Inferior parietal cortex (tissue), 1 donor: Measurements from ENCODE around the gene SSBP3.
A peak's percentile ranks its signal among the peaks of the same experiment; 100 is the strongest.
"Not testable (repeated sequence)": the region's sequence is repeated elsewhere in the genome, so short reads cannot be mapped to it uniquely, and the experiment has no call there.

Experiments used
- DNase-seq: peaks from one replicate; pipeline ENCODE4 v3.0.0-alpha.2; 2016; ENCODE audit errors: extremely low spot score

The SSBP3 gene

DNA sequence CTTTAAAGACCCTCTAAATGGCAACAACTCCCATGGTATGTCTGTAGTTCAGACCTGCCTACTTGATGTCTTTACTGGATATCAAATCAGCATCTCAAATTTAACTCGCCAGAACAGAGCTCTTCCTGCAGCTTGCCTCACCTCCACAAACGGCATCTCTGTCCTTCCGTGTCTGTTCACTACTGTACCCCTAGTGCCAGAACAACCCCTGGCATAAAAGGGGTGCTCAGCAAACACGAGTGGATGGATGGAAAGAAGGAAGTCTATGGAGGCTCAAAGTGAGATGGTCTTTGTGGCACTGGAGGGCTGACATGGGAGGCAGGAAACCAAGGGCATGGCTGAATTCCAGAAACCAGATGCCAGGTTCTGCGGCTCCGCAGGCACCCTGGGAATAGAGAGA is 183.5 kb downstream of the SSBP3 start:
- DNase-seq: no peak

GRCh38 chr1:54221867-54222484 is 184.2 kb downstream of the SSBP3 start:
- DNase-seq: no peak

DNA sequence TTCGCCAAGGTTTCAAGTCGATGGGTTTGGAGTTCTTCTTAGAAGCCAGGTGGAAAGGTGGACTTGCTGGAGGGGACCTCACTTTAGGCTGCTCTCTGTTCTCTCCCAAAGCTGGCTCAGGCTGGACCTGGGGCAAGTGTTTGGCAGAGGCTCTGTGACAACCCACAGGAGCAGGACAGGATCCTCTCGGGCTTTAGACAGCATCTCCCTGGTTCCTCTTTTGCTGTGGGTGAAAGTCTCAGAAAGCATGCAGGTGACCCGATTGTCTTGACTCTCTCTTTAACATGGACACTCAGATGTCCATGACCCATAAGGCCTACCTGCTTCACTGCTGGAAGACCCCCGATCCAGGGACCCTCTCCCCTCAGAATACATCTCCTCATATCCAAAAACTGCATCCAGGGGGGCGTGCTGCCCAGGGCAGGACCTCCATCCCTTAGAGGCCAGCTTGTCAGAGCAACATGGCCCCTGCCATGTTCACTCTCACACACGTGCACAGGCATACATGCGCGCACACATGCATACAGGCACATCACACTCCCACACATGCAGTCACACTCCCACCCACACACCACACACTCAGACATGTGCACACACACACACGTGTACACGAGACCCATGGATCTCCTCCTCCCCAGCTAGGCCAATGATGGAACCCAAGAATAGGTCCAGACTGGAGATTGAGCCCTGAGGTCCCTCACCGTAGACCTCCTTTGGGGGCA is 184.9 kb downstream of the SSBP3 start:
- DNase-seq: no peak

DNA sequence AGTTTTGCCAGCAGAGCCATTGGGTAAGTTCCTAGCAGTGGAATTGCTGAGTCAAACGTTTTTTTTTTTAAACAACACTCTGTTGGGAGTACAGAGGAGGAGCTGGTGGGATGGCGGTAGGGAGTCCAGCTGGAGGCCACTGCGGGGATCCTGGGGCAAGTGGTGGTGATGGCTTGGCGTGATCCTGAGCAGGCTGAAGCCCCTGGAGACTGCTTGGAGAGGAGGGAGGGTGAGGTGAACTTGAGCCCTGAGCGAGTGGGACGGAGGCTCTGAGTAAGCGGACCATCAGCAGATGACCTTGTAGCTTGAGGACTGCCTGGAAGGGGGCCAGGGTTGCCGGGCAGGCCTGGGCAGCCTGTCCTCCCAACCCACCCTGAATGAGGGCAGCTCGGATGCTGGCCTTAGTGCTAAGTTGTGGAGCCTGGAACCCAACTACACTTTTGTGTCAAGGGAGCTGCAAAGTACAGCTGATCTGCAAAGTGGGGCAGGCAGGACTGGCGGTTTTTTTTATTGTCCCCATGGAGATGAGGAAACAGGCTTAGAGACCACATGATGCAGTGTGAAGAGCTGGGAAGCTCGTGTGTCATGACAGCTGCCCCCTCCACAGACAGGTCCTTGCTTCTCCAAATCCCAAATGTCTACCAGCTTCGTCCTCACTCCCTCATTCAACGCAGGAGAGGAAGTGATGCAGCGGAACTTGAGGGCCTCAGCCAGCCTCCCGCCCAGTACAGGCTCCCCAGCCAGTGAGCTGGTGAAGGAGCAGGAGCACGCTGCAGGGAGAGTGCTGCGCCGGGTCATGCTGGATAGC is 186.0 kb downstream of the SSBP3 start:
- DNase-seq: peak; percentile 47

GRCh38 chr1:54219688-54220003 is 186.5 kb downstream of the SSBP3 start:
- no peak for DNase-seq

GRCh38 chr1:54218883-54219687 is 187.1 kb downstream of the SSBP3 start:
- DNase-seq: no peak

DNA sequence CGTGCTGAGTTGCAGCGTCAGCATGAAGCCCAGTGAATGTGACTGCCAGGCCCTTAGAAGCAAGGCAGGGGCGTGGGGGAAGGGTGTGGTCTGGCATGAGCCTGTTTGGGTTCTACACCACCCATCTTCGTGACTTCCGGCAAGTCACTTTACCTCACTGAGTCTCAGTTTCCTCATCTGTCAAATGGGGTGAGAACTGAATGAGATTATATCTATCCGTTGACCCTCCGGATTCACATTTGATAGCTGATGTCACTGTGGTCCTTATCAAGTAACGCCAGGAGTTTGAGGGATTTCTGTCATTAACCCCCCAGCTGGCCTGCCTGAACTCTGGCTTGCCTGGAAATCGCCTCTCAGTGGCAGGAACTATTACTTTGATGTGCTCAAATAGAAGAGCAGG is 190.7 kb downstream of the SSBP3 start:
- no peak for DNase-seq

GRCh38 chr1:54212872-54213271 is 193.3 kb downstream of the SSBP3 start:
- DNase-seq: no peak

DNA sequence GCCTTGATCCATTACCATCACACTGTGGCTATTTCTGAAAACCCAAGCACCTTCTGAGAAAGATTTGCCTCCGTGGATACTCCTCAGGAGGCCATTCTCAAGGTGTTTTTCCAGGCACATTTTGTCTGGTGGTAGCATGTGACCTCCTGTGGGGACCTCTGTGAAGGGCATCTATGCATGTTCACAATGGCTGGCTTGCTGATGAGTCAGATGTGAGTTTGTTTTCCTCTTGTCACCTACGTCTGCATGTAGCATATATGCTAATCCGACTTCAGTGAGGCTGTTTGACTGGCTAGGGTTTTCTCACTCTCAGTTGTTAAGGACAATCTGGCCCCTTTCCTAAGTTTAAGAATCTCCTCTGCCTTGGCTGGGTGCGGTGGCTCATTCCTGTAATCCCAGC is 198.3 kb downstream of the SSBP3 start:
- DNase-seq: not testable (repeated sequence)

DNA sequence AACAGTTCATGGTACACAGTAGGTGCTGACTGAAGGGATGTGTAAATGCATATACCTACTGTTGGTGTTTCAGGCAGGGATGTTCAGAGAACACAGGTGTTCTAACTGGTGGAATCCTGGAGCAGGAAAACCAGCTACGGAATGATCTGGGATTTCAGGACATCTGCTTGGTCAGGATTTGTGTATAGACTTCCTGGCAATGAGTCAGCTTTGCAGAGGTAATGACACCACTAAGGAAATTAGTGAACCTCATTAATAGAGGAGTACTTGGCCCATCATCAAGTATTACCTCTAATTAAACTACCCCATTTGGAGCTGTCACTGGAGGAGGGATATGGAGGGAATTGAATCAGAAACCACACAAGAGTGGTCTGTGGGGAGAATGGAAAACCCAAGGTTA is 198.9 kb downstream of the SSBP3 start:
- no peak for DNase-seq

DNA sequence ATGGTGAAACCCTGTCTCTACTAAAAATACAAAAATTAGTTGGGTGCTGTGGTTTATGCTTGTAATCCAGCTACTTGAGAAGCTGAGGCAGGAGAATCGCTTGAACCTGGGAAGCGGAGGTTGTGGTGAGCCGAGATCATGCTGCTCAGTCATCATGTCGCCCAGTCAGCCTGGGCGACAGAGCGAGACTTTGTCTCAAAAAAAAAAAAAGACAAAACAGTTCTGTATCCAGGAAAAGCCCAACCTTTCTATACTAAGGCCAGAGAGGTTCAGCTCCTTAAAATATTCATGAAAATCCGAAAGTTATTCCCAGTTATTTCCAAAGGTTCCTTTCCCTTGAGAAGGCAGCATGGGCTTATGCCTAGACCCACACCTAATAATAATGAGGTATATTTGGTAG is 202.0 kb downstream of the SSBP3 start:
- no peak for DNase-seq

GRCh38 chr1:54200519-54200997 is 205.6 kb downstream of the SSBP3 start:
- DNase-seq: no peak

DNA sequence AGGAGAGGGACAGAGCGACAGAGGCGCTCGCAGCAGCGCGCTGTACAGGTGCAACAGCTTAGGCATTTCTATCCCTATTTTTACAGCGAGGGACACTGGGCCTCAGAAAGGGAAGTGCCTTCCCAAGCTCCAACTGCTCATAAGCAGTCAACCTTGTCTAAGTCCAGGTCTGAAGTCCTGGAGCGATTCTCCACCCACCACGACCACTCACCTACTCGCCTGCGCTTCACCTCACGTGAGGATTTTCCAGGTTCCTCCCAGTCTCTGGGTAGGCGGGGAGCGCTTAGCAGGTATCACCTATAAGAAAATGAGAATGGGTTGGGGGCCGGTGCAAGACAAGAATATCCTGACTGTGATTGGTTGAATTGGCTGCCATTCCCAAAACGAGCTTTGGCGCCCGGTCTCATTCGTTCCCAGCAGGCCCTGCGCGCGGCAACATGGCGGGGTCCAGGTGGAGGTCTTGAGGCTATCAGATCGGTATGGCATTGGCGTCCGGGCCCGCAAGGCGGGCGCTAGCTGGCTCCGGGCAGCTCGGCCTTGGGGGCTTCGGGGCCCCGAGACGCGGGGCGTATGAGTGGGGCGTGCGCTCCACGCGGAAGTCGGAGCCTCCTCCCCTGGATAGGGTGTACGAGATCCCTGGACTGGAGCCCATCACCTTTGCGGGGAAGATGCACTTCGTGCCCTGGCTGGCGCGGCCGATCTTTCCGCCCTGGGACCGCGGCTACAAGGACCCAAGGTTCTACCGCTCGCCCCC is 206.3 kb downstream of the SSBP3 start, which contains the start of the genes CYB5RL and MRPL37:
TSS of gene CYB5RL (minus strand) at position 266 of the 754 bp plus-strand sequence. CDS start 4,414 bp downstream, outside the sequence.
TSS of gene MRPL37 (plus strand) at position 403 of the 754 bp plus-strand sequence. CDS start at position 480, 77 bp downstream.
- peak; percentile 95 for DNase-seq

DNA sequence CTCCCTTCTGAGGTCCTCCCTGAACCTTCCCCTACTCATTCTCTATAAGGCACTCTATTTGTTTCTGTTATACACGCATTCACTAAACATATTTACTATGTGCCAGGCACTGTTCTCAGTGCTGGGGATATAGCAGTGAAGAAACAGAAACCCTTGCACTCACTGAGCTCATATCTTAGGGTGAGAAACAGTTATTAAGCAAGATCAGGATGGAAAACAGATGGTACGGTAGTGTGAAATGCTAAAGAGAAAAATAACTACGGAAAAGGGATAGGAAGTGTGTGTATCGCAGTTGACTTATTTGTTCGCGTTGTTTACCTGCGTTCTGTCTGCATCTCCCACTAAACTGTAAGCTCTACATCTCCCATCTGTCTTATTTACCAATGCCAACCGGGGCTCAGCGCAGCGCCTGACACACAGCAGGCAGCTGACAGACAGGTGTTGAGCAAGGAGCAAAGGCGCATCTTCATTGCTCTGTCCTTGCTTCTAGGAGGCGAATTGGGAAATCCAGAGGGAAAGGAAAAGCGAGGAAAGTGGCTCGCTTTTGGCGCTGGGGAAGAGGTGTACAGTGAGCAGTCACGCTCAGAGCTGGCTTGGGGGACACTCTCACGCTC is 206.9 kb downstream of the SSBP3 start:
- no peak for DNase-seq

DNA sequence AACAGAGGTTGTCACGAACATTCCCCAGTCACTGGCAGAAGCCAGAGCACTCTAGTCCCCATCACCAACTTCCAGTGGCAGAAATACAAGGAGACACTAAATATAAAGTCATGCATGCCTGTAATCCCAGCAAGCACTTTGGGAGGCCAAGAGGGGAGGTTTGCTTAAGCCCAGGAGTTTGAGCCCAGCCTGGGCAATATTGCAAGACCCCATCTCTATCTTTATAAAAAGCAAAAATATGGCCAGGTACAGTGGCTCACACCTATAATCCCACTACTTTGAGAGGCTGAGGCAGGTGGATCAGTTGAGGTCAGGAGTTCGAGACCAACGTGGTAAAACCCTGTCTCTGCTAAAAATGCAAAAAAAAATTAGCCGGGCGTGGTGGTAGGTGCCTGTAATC is 212.7 kb downstream of the SSBP3 start:
- no peak for DNase-seq

DNA sequence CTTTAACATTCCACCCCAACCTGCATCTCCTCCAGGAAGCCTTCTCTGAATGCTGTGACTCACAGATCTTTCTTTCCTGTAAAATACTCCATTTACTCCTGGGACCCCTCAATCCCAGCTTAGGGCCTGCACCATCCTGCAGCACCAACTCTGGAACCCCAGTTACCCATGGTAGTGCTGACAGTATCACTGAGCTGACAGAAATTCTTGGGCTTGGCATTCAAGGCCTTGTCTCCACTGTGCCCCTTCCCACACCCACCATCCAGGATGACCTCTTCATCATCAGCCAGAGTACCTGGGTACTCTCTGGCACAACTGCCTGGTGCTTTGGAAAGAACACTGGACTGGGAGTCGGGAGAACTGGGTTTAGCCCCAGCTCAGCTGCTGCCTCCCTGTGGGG is 214.7 kb downstream of the SSBP3 start:
- no peak for DNase-seq

- DNase-seq: no peak
Measured at GRCh38 chr1:54190526-54190925, 215.7 kb downstream of the SSBP3 start.

- no peak for DNase-seq
Measured at GRCh38 chr1:54188291-54188690, 217.9 kb downstream of the SSBP3 start.

DNA sequence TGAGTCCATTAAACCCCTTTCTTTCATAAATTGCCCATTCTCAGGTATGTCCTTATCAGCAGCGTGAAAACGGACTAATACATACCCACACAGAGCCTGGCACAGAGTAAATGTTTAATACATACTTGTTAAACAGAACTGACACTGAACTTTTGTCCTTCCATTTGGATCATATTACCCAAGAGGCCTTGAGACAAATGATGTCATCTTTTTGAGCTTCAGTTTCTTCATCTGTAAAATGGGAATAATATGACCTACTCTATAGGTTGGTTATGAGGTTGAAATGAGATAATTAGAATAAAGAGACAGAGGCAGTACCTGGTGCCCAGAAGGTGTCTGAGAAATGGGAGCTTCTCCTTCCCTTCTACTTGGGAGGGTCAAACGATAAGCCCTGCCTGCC is 220.1 kb downstream of the SSBP3 start:
- no peak for DNase-seq

DNA sequence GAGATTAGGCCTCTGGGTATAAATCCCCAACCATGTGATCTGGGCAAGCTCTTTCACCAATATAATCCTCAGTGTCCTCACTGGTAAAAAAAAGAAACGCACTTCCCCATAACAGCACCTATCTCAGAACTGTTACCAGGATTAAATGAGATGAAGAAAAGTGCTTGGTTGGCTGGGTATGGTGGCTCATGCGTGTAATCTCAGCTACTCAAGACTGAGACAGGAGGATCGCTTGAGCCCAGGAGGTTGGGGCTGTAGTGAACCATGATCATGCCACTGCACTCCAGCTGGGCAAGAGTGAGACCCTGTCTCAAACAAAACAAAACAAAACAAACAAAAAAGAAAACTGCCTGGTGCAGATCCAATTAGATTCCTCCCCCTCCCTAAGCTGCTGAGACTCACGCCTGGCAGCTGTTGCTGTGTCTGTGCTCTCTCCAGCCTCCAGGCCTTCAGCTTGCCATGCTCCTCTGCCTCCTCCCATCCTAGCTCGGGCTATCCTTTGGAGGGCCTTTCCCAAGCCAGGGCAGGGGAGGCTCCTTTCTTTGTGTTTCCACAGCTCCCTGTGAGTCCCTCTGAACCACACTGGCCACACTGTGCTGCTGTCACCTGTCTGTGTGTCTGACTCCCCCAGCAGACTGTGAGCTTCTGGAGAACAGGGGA is 225.4 kb downstream of the SSBP3 start:
- DNase-seq: no peak
